Naive B cell (primary cell): ENCODE results near the gene ARL13A. TPM values are rescaled to one million over a fixed set of nuclear protein-coding genes. Genes with fewer than 3 reads are reported as not detected.

Experiments
- ATAC-seq, 2 donors: fragments of 150-1000 bp; cut with Tn5 transposase; 2 replicates each; pipeline ENCODE4 v1.10.0; 2021; ENCODE audit warnings: low read depth in 2 of 2, mild to moderate bottlenecking in 2 of 2, moderate library complexity in 2 of 2
- DNase-seq: peaks from one replicate; pipeline ENCODE4 v3.0.0; 2022
- H3K27ac Mint-ChIP-seq, 6 donors: one replicate each; pipeline ENCODE4 v1.8.0; 2020 to 2022; ENCODE audit warnings: mild to moderate bottlenecking in 6 of 6, mixed read lengths in 6 of 6, moderate library complexity in 5 of 6, inconsistent platforms in 2 of 6
- H3K27me3 Mint-ChIP-seq, 3 donors: one replicate each; pipeline ENCODE4 v1.8.0; 2021 to 2022; ENCODE audit warnings: mixed read lengths in 3 of 3, mild to moderate bottlenecking in 1 of 3
- H3K36me3 Mint-ChIP-seq, 2 donors: one replicate each; pipeline ENCODE4 v1.8.0; 2020 to 2022; ENCODE audit warnings: mixed read lengths in 2 of 2, inconsistent platforms in 1 of 2, mild to moderate bottlenecking in 1 of 2
- H3K4me1 Mint-ChIP-seq, 3 donors: one replicate each; pipeline ENCODE4 v1.8.0; 2020 to 2022; ENCODE audit warnings: mixed read lengths in 3 of 3, inconsistent platforms in 1 of 3, mild to moderate bottlenecking in 1 of 3, moderate library complexity in 1 of 3
- H3K4me3 Mint-ChIP-seq, 8 donors: one replicate each; pipeline ENCODE4 v1.8.0; 2020 to 2022; ENCODE audit warnings: mild to moderate bottlenecking in 8 of 8, mixed read lengths in 8 of 8, moderate library complexity in 8 of 8, inconsistent platforms in 2 of 8
- H3K9me3 Mint-ChIP-seq, 7 donors: one replicate each; pipeline ENCODE4 v1.8.0; 2020 to 2022; ENCODE audit warnings: mixed read lengths in 7 of 7, mild to moderate bottlenecking in 5 of 7, inconsistent platforms in 2 of 7, moderate library complexity in 1 of 7
- polyA plus RNA-seq, 6 donors: library from polyadenylated mRNA; unstranded; fragments of 300-500 nt; fragmentation: Illumina TruSeq; gene quantifications; one replicate each; pipeline ENCODE4 v1.2.3, GENCODE V29; 2021; ENCODE audit warnings: low read depth in 6 of 6

Gene ARL13A
- not detected for polyA plus RNA-seq

- Mint-ChIP-seq H3K36me3 (no peaks in the 10 kb centered on the region), H3K4me1 (peaks cover 0 to under 1% (median 0%) of the 10 kb centered on the region in 3 donors), H3K27me3 (no peaks in the 10 kb centered on the region), H3K9me3 (peaks cover 0 to 8% (median 6%) of the 10 kb centered on the region in 7 donors), H3K4me3 (no peak within 1 kb of the TSS), H3K27ac (no peak within 1 kb of the TSS)
- ATAC-seq: no peak
- DNase-seq: no peak
These were observed at the start of gene ARL13A for GRCh38 chrX:100969408-100969807. ARL13A (plus strand) TSS chrX:100969708; CDS start chrX:100973690, 3,982 bp downstream.

- no peaks in the 10 kb centered on the region for H3K27me3 Mint-ChIP-seq
- H3K27ac Mint-ChIP-seq: peak overlapping the region in 1 of 6 donors; percentile 8
- H3K36me3 Mint-ChIP-seq: no peaks in the 10 kb centered on the region
- no peak for ATAC-seq
- H3K4me1 Mint-ChIP-seq: peaks cover 14 to 20% (median 20%) of the 10 kb centered on the region in 3 donors
- no peak for DNase-seq
- peaks cover 0 to 2% (median 0%) of the 10 kb centered on the region in 7 donors for H3K9me3 Mint-ChIP-seq
- H3K4me3 Mint-ChIP-seq: no peak overlapping the region
These were observed 45.1 kb upstream of the ARL13A start for GRCh38 chrX:100924375-100924774.

- Mint-ChIP-seq H3K27me3 (no peaks in the 10 kb centered on the region), H3K9me3 (peaks cover 4 to 10% (median 4%) of the 10 kb centered on the region in 7 donors), H3K4me1 (peaks cover 24 to 34% (median 33%) of the 10 kb centered on the region in 3 donors), H3K4me3 (peak overlapping the region in 7 of 8 donors; percentile 5 to 94 (median 62)), H3K36me3 (peaks cover 0 to 6% of the 10 kb centered on the region in 2 donors), H3K27ac (no peak overlapping the region)
- DNase-seq: no peak
- ATAC-seq: no peak
These were observed 43.1 kb upstream of the ARL13A start for GRCh38 chrX:100926453-100926852.

- peak within 1 kb of the TSS; percentile 61 to 95 (median 94) for H3K27ac Mint-ChIP-seq
These were observed 40.6 kb upstream of the ARL13A start, which contains the start of gene XKRX for GRCh38 chrX:100928660-100929613. XKRX (minus strand) TSS chrX:100928917; CDS start chrX:100928304, 613 bp downstream.

GRCh38 chrX:100931218-100931924 is 38.1 kb upstream of the ARL13A start:
- Mint-ChIP-seq H3K9me3 (peaks cover 4 to 20% (median 10%) of the 10 kb centered on the region in 7 donors), H3K4me3 (peak overlapping the region; percentile 42 to 78 (median 66)), H3K27me3 (no peaks in the 10 kb centered on the region), H3K36me3 (peaks cover 0 to 15% of the 10 kb centered on the region in 2 donors), H3K27ac (peak overlapping the region; percentile 27 to 95 (median 84)), H3K4me1 (peaks cover 29 to 36% (median 30%) of the 10 kb centered on the region in 3 donors)
- DNase-seq (peak; percentile 14), ATAC-seq (peak; percentile 42 to 48)

More at GRCh38 chrX:100928660-100929613, 40.6 kb upstream of the ARL13A start, which contains the start of gene XKRX:
- Mint-ChIP-seq H3K36me3 (peaks cover 0 to 15% of the 10 kb centered on the region in 2 donors), H3K4me1 (peaks cover 34 to 43% (median 42%) of the 10 kb centered on the region in 3 donors), H3K27me3 (no peaks in the 10 kb centered on the region), H3K9me3 (peaks cover 4 to 16% (median 10%) of the 10 kb centered on the region in 7 donors), H3K4me3 (peak within 1 kb of the TSS; percentile 84 to 98 (median 96))
- DNase-seq: peak; percentile 42
- peak; percentile 78 to 81 for ATAC-seq

- Mint-ChIP-seq H3K27me3 (no peaks in the 10 kb centered on the region), H3K4me3 (peak overlapping the region in 5 of 8 donors; percentile 42 to 67 (median 52)), H3K4me1 (peaks cover 25 to 34% (median 29%) of the 10 kb centered on the region in 3 donors), H3K36me3 (peaks cover 0 to 15% of the 10 kb centered on the region in 2 donors), H3K27ac (peak overlapping the region; percentile 27 to 88 (median 68)), H3K9me3 (peaks cover 4 to 20% (median 10%) of the 10 kb centered on the region in 7 donors)
- DNase-seq: peak; percentile 6
- ATAC-seq: peak; percentile 26 to 27
These were observed 37.6 kb upstream of the ARL13A start for GRCh38 chrX:100931925-100932285.

GRCh38 chrX:100935767-100936166 is 33.7 kb upstream of the ARL13A start:
- Mint-ChIP-seq H3K27me3 (no peaks in the 10 kb centered on the region), H3K4me3 (no peak overlapping the region), H3K9me3 (peaks cover 7 to 20% (median 10%) of the 10 kb centered on the region in 7 donors), H3K4me1 (peaks cover 15 to 17% (median 15%) of the 10 kb centered on the region in 3 donors), H3K36me3 (peaks cover 0 to 15% of the 10 kb centered on the region in 2 donors), H3K27ac (peak overlapping the region in 1 of 6 donors; percentile 9)
- ATAC-seq: no peak
- DNase-seq: no peak

- H3K27ac Mint-ChIP-seq: peak overlapping the region in 2 of 6 donors; percentile 12 to 75
- no peaks in the 10 kb centered on the region for H3K27me3 Mint-ChIP-seq
- ATAC-seq (no peak), DNase-seq (no peak)
- peaks cover 0 to 9% (median 3%) of the 10 kb centered on the region in 7 donors for H3K9me3 Mint-ChIP-seq
- H3K4me1 Mint-ChIP-seq: peaks cover 0 to 3% (median 0%) of the 10 kb centered on the region in 3 donors
- no peaks in the 10 kb centered on the region for H3K36me3 Mint-ChIP-seq
- H3K4me3 Mint-ChIP-seq: no peak overlapping the region
These were observed 30.2 kb upstream of the ARL13A start for GRCh38 chrX:100939333-100939732.

GRCh38 chrX:100944601-100945000 is 24.9 kb upstream of the ARL13A start:
- DNase-seq (no peak), ATAC-seq (no peak)
- Mint-ChIP-seq H3K27ac (no peak overlapping the region), H3K36me3 (peaks cover 0 to 8% of the 10 kb centered on the region in 2 donors), H3K27me3 (no peaks in the 10 kb centered on the region), H3K9me3 (no peaks in the 10 kb centered on the region), H3K4me1 (peaks cover 0 to 3% (median 0%) of the 10 kb centered on the region in 3 donors), H3K4me3 (no peak overlapping the region)

- peaks cover 0 to 8% of the 10 kb centered on the region in 2 donors for H3K36me3 Mint-ChIP-seq
- H3K9me3 Mint-ChIP-seq: no peaks in the 10 kb centered on the region
- no peaks in the 10 kb centered on the region for H3K27me3 Mint-ChIP-seq
- H3K4me1 Mint-ChIP-seq: peaks cover 0 to 3% (median 0%) of the 10 kb centered on the region in 3 donors
- H3K27ac Mint-ChIP-seq: no peak overlapping the region
- ATAC-seq (no peak), DNase-seq (no peak)
- H3K4me3 Mint-ChIP-seq: no peak overlapping the region
These were observed 23.1 kb upstream of the ARL13A start for GRCh38 chrX:100946299-100946927.

- peaks cover 0 to 4% (median 0%) of the 10 kb centered on the region in 7 donors for H3K9me3 Mint-ChIP-seq
- DNase-seq (no peak), ATAC-seq (no peak)
- H3K27ac Mint-ChIP-seq: peak overlapping the region in 1 of 6 donors; percentile 59
- H3K4me1 Mint-ChIP-seq: peaks cover 0 to 3% (median 0%) of the 10 kb centered on the region in 3 donors
- H3K27me3 Mint-ChIP-seq: no peaks in the 10 kb centered on the region
- H3K4me3 Mint-ChIP-seq: no peak overlapping the region
- peaks cover 0 to 16% of the 10 kb centered on the region in 2 donors for H3K36me3 Mint-ChIP-seq
These were observed 21.0 kb upstream of the ARL13A start for GRCh38 chrX:100948557-100948956.

GRCh38 chrX:100962811-100963210 is 6.7 kb upstream of the ARL13A start:
- Mint-ChIP-seq H3K27ac (no peak overlapping the region), H3K4me3 (no peak overlapping the region), H3K36me3 (no peaks in the 10 kb centered on the region), H3K4me1 (peaks cover 0 to 4% (median 0%) of the 10 kb centered on the region in 3 donors), H3K27me3 (no peaks in the 10 kb centered on the region), H3K9me3 (peaks cover 0 to 8% (median 5%) of the 10 kb centered on the region in 7 donors)
- DNase-seq (no peak), ATAC-seq (no peak)
